SIG-M5 treated with dmso at 0.1 percent for 504 hours (cell line): ENCODE results near the gene FKBP15.
"Not testable (repeated sequence)": the region's sequence is repeated elsewhere in the genome, so short reads cannot be mapped to it uniquely, and the experiment has no call there.

Experiments
- DNase-seq: peaks from one replicate; lab custom pipeline; 2025; ENCODE audit not compliant: unreplicated experiment; lab: John Stamatoyannopoulos, UW

Gene FKBP15

GRCh38 chr9:113237026-113237425, 15.9 kb upstream of the FKBP15 start:
- no peak for DNase-seq

DNA sequence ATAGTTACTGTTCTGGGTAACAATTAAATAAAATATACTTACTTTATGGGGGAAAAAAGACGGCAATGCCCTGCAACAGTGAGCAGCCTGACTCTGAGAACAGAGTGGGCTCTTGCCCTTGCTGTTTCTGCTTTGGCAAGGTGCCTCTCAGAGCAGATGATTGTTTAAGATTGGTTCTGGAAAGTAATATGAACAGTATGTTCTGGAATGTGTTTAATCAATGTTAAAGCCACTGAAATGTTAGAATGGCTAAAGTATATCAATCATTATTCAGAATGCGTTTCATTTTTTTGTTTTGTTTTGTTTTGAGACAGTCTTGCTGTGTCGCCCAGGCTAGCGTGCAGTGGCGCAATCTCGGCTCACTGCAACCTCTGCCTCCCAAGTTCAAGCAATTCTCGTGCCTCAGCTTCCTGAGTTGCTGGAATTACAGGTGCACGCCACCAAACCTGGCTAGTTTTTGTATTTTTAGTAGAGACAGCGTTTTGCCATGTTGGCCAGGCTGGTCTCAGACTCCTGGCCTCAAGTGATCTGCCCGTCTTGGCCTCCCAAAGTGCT, 14.7 kb upstream of the FKBP15 start:
- not testable (repeated sequence) for DNase-seq

GRCh38 chr9:113231701-113232100, 10.6 kb upstream of the FKBP15 start:
- no peak for DNase-seq

- DNase-seq: no peak
Observed at GRCh38 chr9:113228130-113228665, 7.1 kb upstream of the FKBP15 start.

DNA sequence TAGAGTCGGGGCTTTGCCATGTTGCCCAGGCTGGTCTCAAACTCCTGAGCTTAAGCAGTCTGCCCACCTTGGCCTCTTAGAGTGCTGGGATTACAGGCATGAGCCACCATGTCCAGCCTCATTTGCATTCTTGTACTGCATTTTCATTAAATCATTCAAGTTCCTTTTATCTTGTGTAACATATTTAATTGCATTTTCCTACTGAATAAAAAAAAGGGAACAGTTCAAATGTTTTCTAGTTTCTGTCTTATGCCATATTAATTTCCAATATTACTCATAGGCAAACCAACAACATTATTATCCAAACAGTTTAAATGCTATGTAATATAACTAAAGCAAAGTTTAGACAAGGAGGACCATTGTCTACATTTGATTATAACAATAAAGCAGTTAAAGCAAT, 6.4 kb upstream of the FKBP15 start:
- no peak for DNase-seq

DNA sequence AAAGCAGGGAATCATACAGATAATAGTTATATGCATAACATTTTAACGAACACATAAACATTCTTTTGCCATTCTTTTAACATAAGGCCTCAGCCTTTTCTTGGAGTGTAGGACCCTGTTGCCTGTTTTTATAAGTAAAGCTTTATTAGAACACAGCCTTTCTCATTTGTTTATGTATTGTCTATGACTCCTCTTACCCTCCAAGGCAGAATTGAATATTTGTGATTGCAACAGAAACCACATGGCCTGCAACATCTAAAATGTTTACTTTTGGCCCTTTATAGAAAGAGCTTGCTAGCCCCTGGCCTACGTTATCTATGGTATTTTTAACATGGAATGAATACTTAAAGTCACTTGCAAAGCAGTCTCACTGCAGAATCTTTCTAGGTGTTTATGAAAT, 2.9 kb upstream of the FKBP15 start:
- DNase-seq: no peak

DNA sequence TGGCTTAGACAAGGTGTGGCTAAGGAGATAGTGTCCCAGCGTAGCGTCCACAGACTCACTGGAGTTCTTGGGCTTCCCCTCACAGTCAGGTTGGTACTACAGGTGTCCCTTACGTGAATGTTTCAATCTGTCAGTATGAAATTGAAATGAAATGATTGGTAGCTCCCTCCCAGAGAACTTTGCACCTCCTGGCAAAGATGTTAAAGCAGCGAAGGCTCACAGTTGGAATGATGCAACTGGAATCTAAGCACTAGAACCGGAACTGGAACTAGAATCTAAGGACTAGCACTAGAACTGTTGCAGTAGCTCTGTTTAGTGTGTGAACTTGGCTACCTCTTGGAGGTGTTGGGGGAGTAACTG, 1.4 kb upstream of the FKBP15 start:
- peak; percentile 82 for DNase-seq

- peak; percentile 4 for DNase-seq
Observed at GRCh38 chr9:113221800-113222481, 864 bp upstream of the FKBP15 start.

GRCh38 chr9:113220467-113221002, 542 bp downstream of the FKBP15 start:
- peak; percentile 4 for DNase-seq

DNA sequence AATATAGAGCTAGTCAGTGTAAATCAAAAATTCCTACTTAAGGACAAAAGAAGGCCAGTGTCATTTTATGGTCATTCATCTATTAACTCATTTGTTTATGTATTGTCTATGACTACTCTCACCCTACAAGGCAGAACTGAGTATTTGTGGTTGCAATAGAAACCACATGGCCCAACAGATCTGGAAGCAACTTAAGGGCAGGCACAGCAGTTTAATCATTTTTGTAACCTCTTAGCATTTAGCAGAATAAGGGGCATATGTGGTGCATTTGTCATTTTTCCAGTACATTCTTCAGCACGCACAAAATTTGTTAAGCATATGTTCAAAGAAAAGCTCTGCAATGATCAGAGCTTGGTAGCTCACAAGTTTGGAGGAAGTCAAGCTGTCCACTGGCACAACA, 1.1 kb downstream of the FKBP15 start:
- DNase-seq: peak; percentile 60

GRCh38 chr9:113219186-113219936, 1.7 kb downstream of the FKBP15 start:
- DNase-seq: peak; percentile 68

DNA sequence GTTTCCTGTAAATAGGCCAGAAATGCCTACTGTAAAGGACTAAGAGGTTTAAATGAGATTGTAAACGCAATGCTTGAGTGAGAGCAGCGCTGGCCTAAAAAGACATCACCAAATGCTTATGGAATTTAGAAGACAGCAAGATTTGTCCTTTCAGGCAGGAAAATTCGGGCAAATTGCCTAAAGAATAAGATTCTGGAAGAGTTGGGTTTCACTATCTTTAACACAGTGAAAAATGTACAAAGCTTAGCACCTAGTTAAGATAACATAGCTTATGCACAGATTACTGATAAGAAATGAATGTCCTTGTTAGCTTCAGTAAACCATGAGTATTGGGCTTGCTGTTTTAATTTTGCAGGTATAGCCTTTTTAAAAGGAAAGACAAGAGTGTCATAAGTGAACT, 4.7 kb downstream of the FKBP15 start:
- no peak for DNase-seq

GRCh38 chr9:113215132-113215531, 5.9 kb downstream of the FKBP15 start:
- DNase-seq: no peak

GRCh38 chr9:113210815-113211214, 10.3 kb downstream of the FKBP15 start:
- no peak for DNase-seq

DNA sequence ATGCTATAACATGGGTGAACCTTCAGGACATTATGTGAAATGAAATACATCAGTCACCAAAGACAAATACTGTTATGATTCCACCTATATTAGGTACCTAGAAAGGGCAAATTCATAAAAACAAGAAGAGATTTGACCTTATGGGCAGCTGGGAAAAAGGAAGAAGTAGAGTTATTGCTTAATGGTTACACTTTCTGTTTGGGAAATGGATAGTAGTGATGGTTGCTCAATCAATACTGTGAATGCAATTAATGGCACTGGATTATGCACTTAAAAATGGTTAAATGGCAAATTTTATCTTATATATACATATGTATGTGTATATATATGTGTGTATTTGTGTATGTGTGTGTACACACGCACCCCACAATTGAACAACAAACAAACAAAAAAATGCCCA, 15.2 kb downstream of the FKBP15 start:
- peak; percentile 55 for DNase-seq

DNA sequence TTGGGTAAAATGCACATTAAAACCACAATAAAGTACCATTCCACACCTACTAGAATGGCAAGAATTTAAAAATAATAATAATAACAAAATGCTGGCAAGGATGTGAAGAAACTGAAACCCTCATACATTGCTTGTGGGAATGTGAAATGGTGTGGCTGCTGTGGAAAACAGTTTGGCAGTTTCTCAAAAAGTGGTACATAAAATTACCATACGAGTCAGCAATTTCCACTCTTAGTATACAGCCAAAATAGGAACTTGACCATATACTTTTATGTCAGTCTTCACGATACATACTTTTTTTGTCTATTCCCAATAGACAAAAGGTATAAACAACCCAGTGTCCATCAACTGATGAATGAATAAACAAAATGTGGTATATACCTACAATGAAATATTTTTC, 15.6 kb downstream of the FKBP15 start:
- no peak for DNase-seq

- no peak for DNase-seq
Observed at GRCh38 chr9:113199683-113200329, 21.3 kb downstream of the FKBP15 start.

DNA sequence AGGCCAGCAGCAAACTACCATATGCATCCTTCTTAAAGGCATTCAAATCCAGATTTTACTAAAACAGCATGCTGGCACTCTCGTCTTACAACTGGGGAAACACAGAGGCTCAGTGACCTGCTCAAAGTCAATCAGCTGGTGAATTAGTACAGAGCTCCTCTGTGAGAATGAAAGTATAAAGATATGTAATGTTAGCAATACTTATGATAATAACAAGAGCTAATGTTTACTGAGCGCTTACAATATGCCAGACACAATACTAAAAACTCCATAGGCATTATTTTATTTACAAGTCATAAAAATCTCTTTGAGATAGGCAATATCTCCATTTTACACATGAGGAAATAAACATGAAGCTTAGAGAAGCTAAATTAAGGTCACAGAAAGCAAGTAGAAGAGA, 28.6 kb downstream of the FKBP15 start:
- DNase-seq: no peak

DNA sequence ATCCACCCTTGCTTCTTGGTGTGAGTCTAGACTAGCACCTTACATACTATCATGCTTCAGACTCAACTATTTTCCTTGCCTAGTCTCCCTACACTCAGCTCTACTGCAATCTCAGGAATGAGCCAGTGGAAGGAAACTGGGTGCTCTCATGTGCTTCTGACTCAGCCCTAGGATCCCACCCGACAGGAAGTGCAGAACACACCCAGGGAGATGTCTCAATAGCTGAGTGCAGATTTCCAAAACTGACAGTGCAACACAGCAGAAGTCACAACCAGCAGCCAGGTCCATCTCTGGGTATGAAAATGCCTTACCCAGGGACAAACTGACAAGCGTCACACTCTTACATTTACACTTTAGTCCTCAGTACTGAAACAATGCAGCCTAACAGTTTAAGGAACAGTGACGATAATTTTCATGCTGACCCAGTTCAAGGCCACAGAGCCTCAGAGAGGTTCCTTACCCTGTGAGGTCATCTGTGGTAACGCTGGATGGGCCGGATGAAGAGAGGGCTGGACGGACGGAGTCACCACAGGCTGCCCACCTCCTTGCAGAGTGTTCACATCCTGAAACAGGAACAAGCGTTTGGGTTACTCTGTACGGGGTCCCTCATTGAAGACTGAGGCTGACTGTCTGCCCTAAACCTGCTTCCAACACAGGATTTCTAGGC, 33.0 kb downstream of the FKBP15 start:
- DNase-seq: peak; percentile 87

DNA sequence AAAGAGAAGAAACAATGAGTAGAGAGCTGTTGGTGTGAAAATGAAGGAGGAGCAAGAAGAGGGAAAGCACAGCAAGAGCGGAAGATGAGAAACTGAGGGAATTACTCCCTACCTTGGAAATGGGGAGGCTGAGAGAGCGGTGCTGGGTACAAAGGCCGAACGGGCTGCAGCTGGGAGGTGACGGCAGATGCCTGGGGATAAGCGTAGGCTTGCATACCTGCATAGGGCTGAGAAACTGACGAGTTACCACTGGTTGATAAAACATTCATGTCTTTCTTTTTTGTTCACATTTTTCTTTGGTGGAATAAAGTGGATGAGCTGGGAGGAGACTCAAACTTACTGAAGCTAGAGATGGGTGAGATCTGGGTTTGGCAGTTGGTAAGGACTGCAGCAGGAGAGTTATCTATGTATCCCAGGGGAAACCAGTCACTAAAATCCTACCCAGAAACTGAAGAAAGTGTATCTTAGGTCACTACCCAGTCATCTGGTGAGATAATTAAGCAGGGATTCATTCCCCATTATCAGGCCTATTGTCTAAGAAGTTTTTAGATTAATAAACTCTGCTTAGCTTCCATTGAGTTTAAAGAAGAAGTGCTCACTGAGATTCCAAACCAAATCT, 34.8 kb downstream of the FKBP15 start:
- DNase-seq: no peak
